ENCODE measurements around the gene JPT2. TPM values are rescaled to one million over a fixed set of nuclear protein-coding genes. Genes with fewer than 3 reads are reported as not detected.

JPT2 gene
- polyA plus RNA-seq, 2 of the 4 experiments (the other 2 are of a cell fraction) = 97.6 to 139 TPM

DNA sequence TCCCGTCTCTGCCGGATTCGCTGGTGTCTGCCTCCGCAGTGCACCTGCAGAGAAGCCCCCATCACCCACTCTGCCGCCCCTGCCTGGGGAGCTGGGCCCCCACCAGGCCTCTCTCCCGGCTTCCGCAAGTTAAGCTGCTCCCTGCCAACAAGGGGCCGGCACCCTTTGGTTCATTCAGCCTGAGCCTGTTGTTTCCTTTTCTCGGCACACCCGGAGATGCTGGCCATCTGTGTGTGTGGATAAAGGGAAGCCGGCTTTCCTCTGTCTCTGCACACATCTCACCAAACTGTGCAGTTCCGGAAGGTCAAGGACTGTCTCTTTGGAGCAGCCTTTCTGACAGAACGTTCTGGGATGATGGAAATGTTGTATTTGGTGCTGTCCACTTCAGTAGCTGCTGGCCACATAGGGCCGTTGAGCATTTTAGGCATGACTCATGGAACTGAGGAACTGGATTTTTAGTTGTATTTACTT is 34.7 kb downstream of the JPT2 start:
- DNase-seq (ENCODE audit: low read depth in 1 of 2, low spot score in 1 of 2) (no peak), FAIRE-seq (no peak), ATAC-seq (no peak)
- POLR2A ChIA-PET = no interaction called here
- no peak overlapping the region for H3K27ac ChIP-seq
- H3K4me1 ChIP-seq = peaks cover 4% of the 10 kb centered on the region; the same call in 1 of the 3 replicates
- H3K9me3 ChIP-seq = no peaks in the 10 kb centered on the region
- H3K4me2 ChIP-seq = no peak overlapping the region
- CTCF ChIA-PET = interaction anchor here (1.5 kb wide), 1 partner anchor 10 kb away, joined by 5 read pairs; no protein-coding TSS in a partner anchor
- WGBS (ENCODE audit: missing lambda C conversion rate) = 86% methylated on average over 14 of the region's 14 CpGs
- TF ChIP-seq BHLHE40 (IDR thresholded peaks at IDR 0.05; ENCODE audit: low read depth, low read length) = no peak
- no peak for TF ChIP-seq MAFK (IDR thresholded peaks at IDR 0.05; ENCODE audit: partially characterized antibody)
- no peak for TF ChIP-seq TP53 (CRISPR knock-in tag; IDR thresholded peaks at IDR 0.05)
- no peak for TF ChIP-seq MAZ (IDR thresholded peaks at IDR 0.05; ENCODE audit: borderline replicate concordance, low read depth, low read length)
- no peak for TF ChIP-seq EP300 (IDR thresholded peaks at IDR 0.05)
- TF ChIP-seq TFCP2L1 (CRISPR knock-in tag; IDR thresholded peaks at IDR 0.05) = no peak
- TF ChIP-seq ESRRA (IDR thresholded peaks at IDR 0.05; ENCODE audit: borderline replicate concordance, low read length) = no peak
- TF ChIP-seq KDM1A (IDR thresholded peaks at IDR 0.05; ENCODE audit: low read depth) = no peak
- TF ChIP-seq GATA3 (IDR thresholded peaks at IDR 0.05; ENCODE audit: borderline replicate concordance) = no peak
- TF ChIP-seq, protein P1, sequence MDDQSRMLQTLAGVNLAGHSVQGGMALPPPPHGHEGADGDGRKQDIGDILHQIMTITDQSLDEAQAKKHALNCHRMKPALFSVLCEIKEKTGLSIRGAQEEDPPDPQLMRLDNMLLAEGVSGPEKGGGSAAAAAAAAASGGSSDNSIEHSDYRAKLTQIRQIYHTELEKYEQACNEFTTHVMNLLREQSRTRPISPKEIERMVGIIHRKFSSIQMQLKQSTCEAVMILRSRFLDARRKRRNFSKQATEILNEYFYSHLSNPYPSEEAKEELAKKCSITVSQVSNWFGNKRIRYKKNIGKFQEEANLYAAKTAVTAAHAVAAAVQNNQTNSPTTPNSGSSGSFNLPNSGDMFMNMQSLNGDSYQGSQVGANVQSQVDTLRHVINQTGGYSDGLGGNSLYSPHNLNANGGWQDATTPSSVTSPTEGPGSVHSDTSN (IDR thresholded peaks at IDR 0.05) = no peak
- TF ChIP-seq, protein P2, sequence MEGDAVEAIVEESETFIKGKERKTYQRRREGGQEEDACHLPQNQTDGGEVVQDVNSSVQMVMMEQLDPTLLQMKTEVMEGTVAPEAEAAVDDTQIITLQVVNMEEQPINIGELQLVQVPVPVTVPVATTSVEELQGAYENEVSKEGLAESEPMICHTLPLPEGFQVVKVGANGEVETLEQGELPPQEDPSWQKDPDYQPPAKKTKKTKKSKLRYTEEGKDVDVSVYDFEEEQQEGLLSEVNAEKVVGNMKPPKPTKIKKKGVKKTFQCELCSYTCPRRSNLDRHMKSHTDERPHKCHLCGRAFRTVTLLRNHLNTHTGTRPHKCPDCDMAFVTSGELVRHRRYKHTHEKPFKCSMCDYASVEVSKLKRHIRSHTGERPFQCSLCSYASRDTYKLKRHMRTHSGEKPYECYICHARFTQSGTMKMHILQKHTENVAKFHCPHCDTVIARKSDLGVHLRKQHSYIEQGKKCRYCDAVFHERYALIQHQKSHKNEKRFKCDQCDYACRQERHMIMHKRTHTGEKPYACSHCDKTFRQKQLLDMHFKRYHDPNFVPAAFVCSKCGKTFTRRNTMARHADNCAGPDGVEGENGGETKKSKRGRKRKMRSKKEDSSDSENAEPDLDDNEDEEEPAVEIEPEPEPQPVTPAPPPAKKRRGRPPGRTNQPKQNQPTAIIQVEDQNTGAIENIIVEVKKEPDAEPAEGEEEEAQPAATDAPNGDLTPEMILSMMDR (IDR thresholded peaks at IDR 0.05) = no peak
- TF ChIP-seq, protein P3, sequence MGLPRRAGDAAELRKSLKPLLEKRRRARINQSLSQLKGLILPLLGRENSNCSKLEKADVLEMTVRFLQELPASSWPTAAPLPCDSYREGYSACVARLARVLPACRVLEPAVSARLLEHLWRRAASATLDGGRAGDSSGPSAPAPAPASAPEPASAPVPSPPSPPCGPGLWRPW (IDR thresholded peaks at IDR 0.05) = no peak
- TF ChIP-seq FOSL2 (IDR thresholded peaks at IDR 0.05) = no peak
- no peak for TF ChIP-seq FOSL2 (CRISPR knock-in tag; IDR thresholded peaks at IDR 0.05)
- no peak for TF ChIP-seq RFX5 (IDR thresholded peaks at IDR 0.05)
- TF ChIP-seq NR3C1 (IDR thresholded peaks at IDR 0.05) = no peak
- no peak for TF ChIP-seq CEBPB (IDR thresholded peaks at IDR 0.05)
- TF ChIP-seq HDAC2 (IDR thresholded peaks at IDR 0.05) = no peak
- no peak for TF ChIP-seq PHF8 (IDR thresholded peaks at IDR 0.05; ENCODE audit: borderline replicate concordance, low read depth)
- TF ChIP-seq, protein P4, sequence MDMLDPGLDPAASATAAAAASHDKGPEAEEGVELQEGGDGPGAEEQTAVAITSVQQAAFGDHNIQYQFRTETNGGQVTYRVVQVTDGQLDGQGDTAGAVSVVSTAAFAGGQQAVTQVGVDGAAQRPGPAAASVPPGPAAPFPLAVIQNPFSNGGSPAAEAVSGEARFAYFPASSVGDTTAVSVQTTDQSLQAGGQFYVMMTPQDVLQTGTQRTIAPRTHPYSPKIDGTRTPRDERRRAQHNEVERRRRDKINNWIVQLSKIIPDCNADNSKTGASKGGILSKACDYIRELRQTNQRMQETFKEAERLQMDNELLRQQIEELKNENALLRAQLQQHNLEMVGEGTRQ (IDR thresholded peaks at IDR 0.05) = no peak
- H3K4me3 ChIP-seq = no peak overlapping the region

DNA sequence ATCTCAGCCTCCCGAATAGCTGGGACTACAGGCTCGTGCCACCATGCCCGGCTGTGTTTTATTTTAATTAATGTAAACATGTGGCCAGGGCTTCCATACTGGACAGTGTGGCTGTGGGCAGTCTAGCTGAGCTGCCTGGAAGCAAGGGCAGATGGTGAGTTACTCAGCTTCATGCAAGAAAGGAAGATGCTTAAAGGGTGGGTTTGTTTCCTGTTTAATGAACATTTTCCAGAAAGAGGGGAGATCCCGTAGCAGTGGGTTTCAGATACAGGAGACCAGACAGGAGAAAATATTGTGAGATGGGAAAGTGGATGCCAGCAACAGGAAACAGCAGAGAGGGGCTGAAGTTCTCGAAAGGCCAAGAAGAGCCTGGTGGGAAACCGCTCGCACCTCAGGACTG is 35.3 kb downstream of the JPT2 start:
- POLR2A ChIA-PET = no interaction called here
- 91% methylated on average over 7 of the region's 7 CpGs for WGBS (ENCODE audit: missing lambda C conversion rate)
- CTCF ChIA-PET = no interaction called here
- DNase-seq (ENCODE audit: low read depth in 1 of 2, low spot score in 1 of 2) = no peak
- H3K4me3 ChIP-seq = no peak overlapping the region
- H3K9me3 ChIP-seq = no peaks in the 10 kb centered on the region
- no peak for TF ChIP-seq RAD21 (conservative IDR thresholded peaks at IDR 0.05 in 1 of 2, IDR thresholded peaks at IDR 0.05 in 1 of 2)
- no peak for FAIRE-seq
- no peak overlapping the region for H3K4me2 ChIP-seq
- peaks cover 2% of the 10 kb centered on the region; the same call in 1 of the 3 replicates for H3K4me1 ChIP-seq
- H3K27ac ChIP-seq = no peak overlapping the region
- ATAC-seq = no peak

DNA sequence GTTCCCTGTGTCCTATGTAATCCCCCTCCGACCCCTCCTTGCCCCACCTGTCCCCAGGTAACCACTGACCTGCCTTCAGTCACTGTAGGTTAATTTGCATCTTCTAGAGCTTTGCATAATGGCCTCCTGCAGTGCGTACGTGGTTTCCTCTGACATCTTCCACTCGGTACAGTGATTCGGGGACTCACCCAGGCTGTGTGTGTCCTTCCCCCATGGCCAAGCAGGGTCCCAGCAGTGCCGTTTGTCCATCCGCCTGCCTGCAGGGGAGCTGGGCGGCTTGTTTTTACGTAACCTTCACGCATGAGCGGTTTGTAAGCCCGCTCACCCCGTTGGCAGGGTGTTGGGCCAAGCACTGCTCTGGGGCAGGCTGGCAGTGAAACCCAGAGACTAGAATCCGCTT is 35.9 kb downstream of the JPT2 start:
- Histone ChIP-seq H3K4me2 (no peak overlapping the region), H3K4me1 (peaks cover 6% of the 10 kb centered on the region; the same call in 2 of the 3 replicates), H3K4me3 (no peak overlapping the region), H3K27ac (no peak overlapping the region), H3K9me3 (no peaks in the 10 kb centered on the region)
- no peak for FAIRE-seq
- POLR2A ChIA-PET = interaction anchor here (0.6 kb wide), 1 partner anchor 9 kb away, joined by 3 read pairs; no protein-coding TSS in a partner anchor
- CTCF ChIA-PET = no interaction called here
- ATAC-seq = no peak
- DNase-seq (ENCODE audit: low read depth in 1 of 2, low spot score in 1 of 2) = no peak
- WGBS (ENCODE audit: missing lambda C conversion rate) = 94% methylated on average over 14 of the region's 14 CpGs
- TF ChIP-seq RARB (CRISPR knock-in tag; IDR thresholded peaks at IDR 0.05) (no peak), HEYL (CRISPR knock-in tag; IDR thresholded peaks at IDR 0.05) (no peak), SMC3 (IDR thresholded peaks at IDR 0.05) (no peak), MAZ (IDR thresholded peaks at IDR 0.05; ENCODE audit: borderline replicate concordance, low read depth, low read length) (no peak), POLR2A (IDR thresholded peaks at IDR 0.05; ENCODE audit: low read length) (no peak)
- TF ChIP-seq, protein P1 (IDR thresholded peaks at IDR 0.05) = no peak
- TF ChIP-seq, protein P5, sequence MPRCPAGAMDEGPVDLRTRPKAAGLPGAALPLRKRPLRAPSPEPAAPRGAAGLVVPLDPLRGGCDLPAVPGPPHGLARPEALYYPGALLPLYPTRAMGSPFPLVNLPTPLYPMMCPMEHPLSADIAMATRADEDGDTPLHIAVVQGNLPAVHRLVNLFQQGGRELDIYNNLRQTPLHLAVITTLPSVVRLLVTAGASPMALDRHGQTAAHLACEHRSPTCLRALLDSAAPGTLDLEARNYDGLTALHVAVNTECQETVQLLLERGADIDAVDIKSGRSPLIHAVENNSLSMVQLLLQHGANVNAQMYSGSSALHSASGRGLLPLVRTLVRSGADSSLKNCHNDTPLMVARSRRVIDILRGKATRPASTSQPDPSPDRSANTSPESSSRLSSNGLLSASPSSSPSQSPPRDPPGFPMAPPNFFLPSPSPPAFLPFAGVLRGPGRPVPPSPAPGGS (IDR thresholded peaks at IDR 0.05) = no peak
- TF ChIP-seq, protein P3 (IDR thresholded peaks at IDR 0.05) = no peak
- TF ChIP-seq, protein P6, sequence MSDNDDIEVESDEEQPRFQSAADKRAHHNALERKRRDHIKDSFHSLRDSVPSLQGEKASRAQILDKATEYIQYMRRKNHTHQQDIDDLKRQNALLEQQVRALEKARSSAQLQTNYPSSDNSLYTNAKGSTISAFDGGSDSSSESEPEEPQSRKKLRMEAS (IDR thresholded peaks at IDR 0.05) = no peak
- TF ChIP-seq, protein P7, sequence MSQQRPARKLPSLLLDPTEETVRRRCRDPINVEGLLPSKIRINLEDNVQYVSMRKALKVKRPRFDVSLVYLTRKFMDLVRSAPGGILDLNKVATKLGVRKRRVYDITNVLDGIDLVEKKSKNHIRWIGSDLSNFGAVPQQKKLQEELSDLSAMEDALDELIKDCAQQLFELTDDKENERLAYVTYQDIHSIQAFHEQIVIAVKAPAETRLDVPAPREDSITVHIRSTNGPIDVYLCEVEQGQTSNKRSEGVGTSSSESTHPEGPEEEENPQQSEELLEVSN (IDR thresholded peaks at IDR 0.05; ENCODE audit: borderline replicate concordance, low read depth) = no peak
